ENCODE results near the gene ARSB.

The ARSB gene

GRCh38 chr5:78799266-78800017 is 185.7 kb downstream of the ARSB start:
- in situ Hi-C loops (cut with HindIII; ENCODE audit: low pct_ligation_motif_present, low pct_unique_long_range_greater_than_20kb, low sequenced_read_pairs), result no loop called here
- peak; percentile 40 for DNase-seq

GRCh38 chr5:78798673-78799029 is 186.5 kb downstream of the ARSB start:
- in situ Hi-C loops (cut with HindIII; ENCODE audit: low pct_ligation_motif_present, low pct_unique_long_range_greater_than_20kb, low sequenced_read_pairs), result no loop called here

DNA sequence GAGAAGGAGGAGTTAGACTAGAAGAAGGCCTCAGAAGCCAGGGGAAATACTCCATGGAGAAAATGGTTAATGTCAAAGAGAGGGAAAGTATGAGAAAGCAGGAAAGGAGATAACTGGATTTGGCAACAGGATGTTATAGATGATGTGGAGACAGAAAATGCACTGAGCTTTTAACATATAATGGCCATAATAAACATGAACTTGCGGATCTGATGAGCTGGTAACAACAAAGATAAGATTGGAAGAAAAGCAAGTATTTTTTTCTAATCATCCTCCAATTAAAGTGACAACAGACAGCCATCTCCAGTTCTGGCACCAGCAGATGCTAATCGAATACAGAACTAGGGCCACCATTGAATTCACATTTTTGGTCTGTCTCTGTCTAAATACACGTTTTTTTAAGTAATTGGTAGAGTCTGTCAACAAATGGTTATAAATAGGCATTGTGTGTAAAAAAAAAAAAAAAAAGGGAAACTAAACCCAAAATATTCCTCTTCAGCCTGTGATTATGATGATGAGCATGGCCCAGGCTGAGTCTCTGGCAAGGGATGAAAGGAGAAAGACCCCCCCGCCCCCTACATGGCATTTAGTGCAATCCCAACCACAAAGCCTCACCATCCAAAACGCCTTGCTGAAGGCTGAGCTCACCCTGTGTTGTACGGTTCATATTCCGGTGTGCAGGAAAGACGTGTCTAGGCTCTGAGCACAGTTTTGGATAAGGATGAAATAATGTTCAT is 187.0 kb downstream of the ARSB start:
- in situ Hi-C loops (cut with HindIII; ENCODE audit: low pct_ligation_motif_present, low pct_unique_long_range_greater_than_20kb, low sequenced_read_pairs), result no loop called here
- DNase-seq, result no peak

More at GRCh38 chr5:78798673-78799029, 186.5 kb downstream of the ARSB start:
- DNase-seq, result no peak

- DNase-seq, result peak; percentile 86
- in situ Hi-C loops (cut with HindIII; ENCODE audit: low pct_ligation_motif_present, low pct_unique_long_range_greater_than_20kb, low sequenced_read_pairs), result no loop called here
Observed at GRCh38 chr5:78795757-78796156, 189.4 kb downstream of the ARSB start.

GRCh38 chr5:78794693-78795215 is 190.4 kb downstream of the ARSB start:
- no peak for DNase-seq
- in situ Hi-C loops (cut with HindIII; ENCODE audit: low pct_ligation_motif_present, low pct_unique_long_range_greater_than_20kb, low sequenced_read_pairs), result no loop called here

GRCh38 chr5:78793907-78794662 is 191.0 kb downstream of the ARSB start:
- in situ Hi-C loops (cut with HindIII; ENCODE audit: low pct_ligation_motif_present, low pct_unique_long_range_greater_than_20kb, low sequenced_read_pairs), result no loop called here
- DNase-seq, result no peak

DNA sequence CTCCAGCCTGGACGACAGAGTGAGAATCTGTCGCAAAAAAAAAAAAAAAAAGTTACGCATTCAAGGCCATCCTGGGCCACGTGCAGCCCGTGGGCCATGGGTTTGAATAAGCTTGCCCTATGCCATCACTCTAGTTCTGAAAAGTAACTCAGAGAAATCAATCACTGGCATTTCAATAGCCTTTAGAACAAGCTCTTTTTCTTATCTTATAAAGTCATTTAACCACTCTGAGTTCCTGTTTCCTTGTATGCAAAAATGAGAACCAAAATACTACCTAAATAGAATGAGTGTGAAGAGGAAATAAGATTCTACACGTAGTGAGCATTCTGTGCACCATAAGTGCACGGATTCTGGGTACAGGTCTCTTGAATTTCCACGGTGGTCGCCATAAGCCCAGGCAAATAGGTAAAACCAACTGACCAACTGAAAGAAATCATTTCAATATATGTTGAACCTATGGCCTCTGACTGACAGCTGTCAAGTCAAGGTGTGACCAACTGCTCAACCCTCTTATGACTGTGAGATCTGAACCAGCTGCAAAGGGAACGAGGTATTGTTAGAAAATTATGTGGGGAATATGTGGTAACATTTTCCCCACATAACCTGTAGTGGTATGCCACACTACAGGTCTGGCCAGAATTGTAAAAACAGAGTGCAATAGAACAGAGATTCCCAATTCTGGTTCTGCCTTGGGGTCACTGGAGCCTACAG is 192.6 kb downstream of the ARSB start:
- no peak for DNase-seq
- in situ Hi-C loops (cut with HindIII; ENCODE audit: low pct_ligation_motif_present, low pct_unique_long_range_greater_than_20kb, low sequenced_read_pairs), result no loop called here

GRCh38 chr5:78791501-78792100 is 193.5 kb downstream of the ARSB start:
- DNase-seq, result no peak
- in situ Hi-C loops (cut with HindIII; ENCODE audit: low pct_ligation_motif_present, low pct_unique_long_range_greater_than_20kb, low sequenced_read_pairs), result no loop called here

DNA sequence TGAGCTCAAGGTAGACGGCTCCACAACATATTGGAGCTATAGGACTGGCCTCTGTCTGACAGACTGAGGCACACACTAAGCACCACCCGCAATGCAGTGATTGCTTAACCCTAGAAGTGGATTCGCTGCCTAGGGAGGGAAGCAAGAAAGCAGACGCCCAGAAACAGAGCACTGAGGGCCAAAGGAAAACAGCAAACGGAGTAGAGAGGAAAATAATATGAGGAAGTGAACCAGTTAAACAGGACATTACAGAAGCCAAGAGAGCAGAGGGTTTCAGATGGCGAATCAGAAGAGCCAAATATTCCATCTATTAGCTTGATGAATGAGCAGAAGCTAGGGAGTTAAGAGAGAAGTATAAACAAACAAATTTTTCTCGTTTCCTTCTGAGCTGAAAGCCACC is 197.3 kb downstream of the ARSB start:
- in situ Hi-C loops (cut with HindIII; ENCODE audit: low pct_ligation_motif_present, low pct_unique_long_range_greater_than_20kb, low sequenced_read_pairs), result no loop called here

GRCh38 chr5:78785454-78785853 is 199.7 kb downstream of the ARSB start:
- in situ Hi-C loops (cut with HindIII; ENCODE audit: low pct_ligation_motif_present, low pct_unique_long_range_greater_than_20kb, low sequenced_read_pairs), result no loop called here
- no peak for DNase-seq

More for the DNA sequence above, 197.3 kb downstream of the ARSB start:
- DNase-seq, result no peak

DNA sequence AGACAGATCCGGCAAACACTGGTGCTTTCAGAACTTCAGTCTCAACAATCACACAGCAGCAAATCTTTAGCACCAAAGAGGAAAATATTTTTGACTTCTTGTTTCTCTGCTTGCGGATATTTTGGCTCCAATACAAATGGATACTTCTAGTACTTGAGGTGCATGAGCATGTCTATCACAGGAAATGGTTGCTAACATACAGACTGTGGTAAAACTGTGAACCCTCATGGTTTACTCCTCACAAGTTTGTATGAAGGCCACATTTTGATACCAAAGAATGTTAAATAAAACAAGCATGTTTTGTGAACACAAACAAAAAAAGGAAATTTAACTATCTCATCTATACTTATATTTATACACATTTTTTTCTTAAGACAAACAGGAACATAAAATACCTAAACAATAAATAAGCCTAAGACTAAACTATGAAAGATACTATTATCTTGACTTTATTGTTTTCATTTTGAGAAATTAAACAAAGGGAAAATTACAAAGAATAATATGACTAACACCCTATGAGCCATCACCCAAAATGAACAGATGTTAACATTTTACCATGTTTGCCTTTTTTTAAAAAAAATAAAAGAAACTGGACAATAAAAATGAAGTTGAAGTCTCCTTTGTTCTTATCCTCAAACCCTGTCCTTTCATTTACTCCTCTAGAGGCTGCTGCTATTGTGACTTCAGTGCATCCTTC is 201.5 kb downstream of the ARSB start:
- no peak for DNase-seq
- in situ Hi-C loops (cut with HindIII; ENCODE audit: low pct_ligation_motif_present, low pct_unique_long_range_greater_than_20kb, low sequenced_read_pairs), result no loop called here

- no peak for DNase-seq
Observed at GRCh38 chr5:78782728-78783127, 202.4 kb downstream of the ARSB start.

DNA sequence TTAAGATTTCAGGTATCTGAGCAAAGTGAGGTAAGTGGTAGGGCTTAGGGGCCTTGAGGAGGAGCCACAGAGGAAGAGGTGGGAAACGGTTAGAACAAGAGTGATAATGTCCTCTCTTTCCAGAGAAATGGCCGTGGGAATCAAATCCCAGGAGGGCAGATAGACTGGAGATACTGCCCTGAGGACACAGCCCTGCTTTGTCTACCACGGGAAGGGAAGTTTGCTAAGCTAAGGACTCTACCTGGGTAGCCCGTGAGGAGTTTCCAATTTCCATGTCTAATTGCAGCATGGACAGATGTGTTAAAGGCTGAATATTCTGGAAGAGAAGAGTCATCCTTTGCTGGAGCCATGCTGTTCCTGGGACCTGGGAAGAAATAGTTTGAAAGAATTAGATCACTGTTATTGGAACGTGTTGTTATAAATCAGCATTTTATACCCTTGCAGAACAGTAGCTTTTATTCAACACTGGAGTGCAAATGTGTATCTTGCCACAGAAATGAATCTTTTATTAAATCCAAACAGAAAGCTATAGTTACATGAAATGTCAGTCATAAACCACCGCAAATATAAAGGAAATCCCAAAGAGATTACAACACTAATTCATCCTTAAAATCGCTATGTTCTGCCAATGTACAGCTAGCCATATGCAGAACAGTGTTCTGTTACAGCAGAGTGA is 203.4 kb downstream of the ARSB start:
- in situ Hi-C loops (cut with HindIII; ENCODE audit: low pct_ligation_motif_present, low pct_unique_long_range_greater_than_20kb, low sequenced_read_pairs), result no loop called here

More at GRCh38 chr5:78782728-78783127, 202.4 kb downstream of the ARSB start:
- in situ Hi-C loops (cut with HindIII; ENCODE audit: low pct_ligation_motif_present, low pct_unique_long_range_greater_than_20kb, low sequenced_read_pairs), result no loop called here

GRCh38 chr5:78779771-78780616 is 205.1 kb downstream of the ARSB start:
- in situ Hi-C loops (cut with HindIII; ENCODE audit: low pct_ligation_motif_present, low pct_unique_long_range_greater_than_20kb, low sequenced_read_pairs), result no loop called here
- no peak for DNase-seq

More for the DNA sequence above, 203.4 kb downstream of the ARSB start:
- no peak for DNase-seq

GRCh38 chr5:78779262-78779661 is 205.8 kb downstream of the ARSB start:
- in situ Hi-C loops (cut with HindIII; ENCODE audit: low pct_ligation_motif_present, low pct_unique_long_range_greater_than_20kb, low sequenced_read_pairs), result no loop called here
- DNase-seq, result no peak

DNA sequence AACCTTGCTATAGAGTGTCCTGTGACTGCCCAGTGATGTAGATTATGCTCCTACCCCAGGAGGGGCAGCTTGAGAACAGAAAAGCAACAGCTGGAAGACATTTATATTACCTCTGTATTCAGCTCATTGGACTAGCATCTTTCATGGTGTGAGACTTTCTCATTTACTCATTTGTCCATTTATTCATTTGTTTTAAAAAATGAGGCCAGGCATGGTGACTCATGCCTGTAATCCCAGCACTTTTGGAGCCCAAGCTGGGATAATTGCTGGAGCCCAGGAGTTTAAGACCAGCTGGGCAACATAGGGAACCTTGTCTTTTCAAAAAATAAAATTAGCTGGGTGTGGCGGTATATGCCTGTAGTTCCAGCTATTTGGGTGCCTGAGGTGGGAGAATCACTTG is 206.6 kb downstream of the ARSB start:
- in situ Hi-C loops (cut with HindIII; ENCODE audit: low pct_ligation_motif_present, low pct_unique_long_range_greater_than_20kb, low sequenced_read_pairs), result no loop called here
- DNase-seq, result no peak
